ENCODE data around the gene NHS.

The NHS gene

GRCh38 chrX:17705211-17705610, 330.2 kb downstream of the NHS start:
- in situ Hi-C loops (cut with HindIII; ENCODE audit: low pct_ligation_motif_present, low sequenced_read_pairs) = no loop called here
- no peaks in the 10 kb centered on the region for H3K27me3 ChIP-seq (replicated peaks)
- H3K36me3 ChIP-seq (replicated peaks) = no peaks in the 10 kb centered on the region
- H3K27ac ChIP-seq = no peak overlapping the region
- no peak for TF ChIP-seq CTCF (IDR thresholded peaks at IDR 0.05; ENCODE audit: low read depth, low read length, missing control alignments)
- no peak overlapping the region for H3K4me3 ChIP-seq (ENCODE audit: low read depth, low read length)
- DNase-seq = no peak

GRCh38 chrX:17706676-17707075, 331.7 kb downstream of the NHS start:
- H3K36me3 ChIP-seq (replicated peaks) = no peaks in the 10 kb centered on the region
- in situ Hi-C loops (cut with HindIII; ENCODE audit: low pct_ligation_motif_present, low sequenced_read_pairs) = no loop called here
- peak; percentile 66 for DNase-seq

GRCh38 chrX:17707731-17708130, 332.7 kb downstream of the NHS start:
- Histone ChIP-seq H3K27ac (no peak overlapping the region), H3K4me3 (ENCODE audit: low read depth, low read length) (no peak overlapping the region), H3K27me3 (replicated peaks) (no peaks in the 10 kb centered on the region), H3K36me3 (replicated peaks) (no peaks in the 10 kb centered on the region)
- no peak for TF ChIP-seq CTCF (IDR thresholded peaks at IDR 0.05; ENCODE audit: low read depth, low read length, missing control alignments)
- no peak for DNase-seq
- in situ Hi-C loops (cut with HindIII; ENCODE audit: low pct_ligation_motif_present, low sequenced_read_pairs) = no loop called here

More at GRCh38 chrX:17706676-17707075, 331.7 kb downstream of the NHS start:
- Histone ChIP-seq H3K27ac (no peak overlapping the region), H3K27me3 (replicated peaks) (no peaks in the 10 kb centered on the region), H3K4me3 (ENCODE audit: low read depth, low read length) (no peak overlapping the region)
- TF ChIP-seq CTCF (IDR thresholded peaks at IDR 0.05; ENCODE audit: low read depth, low read length, missing control alignments) = no peak

- Histone ChIP-seq H3K4me3 (ENCODE audit: low read depth, low read length) (no peak overlapping the region), H3K36me3 (replicated peaks) (no peaks in the 10 kb centered on the region), H3K27ac (no peak overlapping the region), H3K27me3 (replicated peaks) (no peaks in the 10 kb centered on the region)
- TF ChIP-seq CTCF (IDR thresholded peaks at IDR 0.05; ENCODE audit: low read depth, low read length, missing control alignments) = no peak
- no peak for DNase-seq
- in situ Hi-C loops (cut with HindIII; ENCODE audit: low pct_ligation_motif_present, low sequenced_read_pairs) = no loop called here
Observed at GRCh38 chrX:17710871-17711301, 335.9 kb downstream of the NHS start.

- no peak overlapping the region for H3K27ac ChIP-seq
- H3K36me3 ChIP-seq (replicated peaks) = no peaks in the 10 kb centered on the region
- H3K27me3 ChIP-seq (replicated peaks) = no peaks in the 10 kb centered on the region
- in situ Hi-C loops (cut with HindIII; ENCODE audit: low pct_ligation_motif_present, low sequenced_read_pairs) = no loop called here
- DNase-seq = no peak
- no peak for TF ChIP-seq CTCF (IDR thresholded peaks at IDR 0.05; ENCODE audit: low read depth, low read length, missing control alignments)
- no peak overlapping the region for H3K4me3 ChIP-seq (ENCODE audit: low read depth, low read length)
Observed at GRCh38 chrX:17713288-17713687, 338.3 kb downstream of the NHS start.

GRCh38 chrX:17718649-17719165, 343.7 kb downstream of the NHS start:
- no peak for TF ChIP-seq CTCF (IDR thresholded peaks at IDR 0.05; ENCODE audit: low read depth, low read length, missing control alignments)
- Histone ChIP-seq H3K4me3 (ENCODE audit: low read depth, low read length) (no peak overlapping the region), H3K36me3 (replicated peaks) (no peaks in the 10 kb centered on the region), H3K27me3 (replicated peaks) (no peaks in the 10 kb centered on the region), H3K27ac (no peak overlapping the region)
- DNase-seq = no peak
- in situ Hi-C loops (cut with HindIII; ENCODE audit: low pct_ligation_motif_present, low sequenced_read_pairs) = no loop called here

Measured in brain microvascular endothelial cell (primary cell).